PC-9 (cell line): ENCODE data around the gene EID1.

Experiments
- CTCF ChIP-seq: fragments of 200-600 bp; sonication (generic); conservative IDR thresholded peaks from 2 replicates; pipeline ENCODE4 v1.6.1; 2017; ENCODE audit warnings: mixed run types, antibody characterized with exemption, mild to moderate bottlenecking, moderate library complexity
- EZH2 ChIP-seq: fragments of 200-600 bp; sonication (generic); IDR thresholded peaks from 2 replicates; pipeline ENCODE4 v1.8.0; 2017; ENCODE audit warnings: antibody characterized with exemption, low read depth

- TF ChIP-seq CTCF (no peak), EZH2 (no peak)
Measured at GRCh38 chr15:48888836-48889235, 10.9 kb downstream of the EID1 start.
